ENCODE data around the gene IZUMO2.

DNA sequence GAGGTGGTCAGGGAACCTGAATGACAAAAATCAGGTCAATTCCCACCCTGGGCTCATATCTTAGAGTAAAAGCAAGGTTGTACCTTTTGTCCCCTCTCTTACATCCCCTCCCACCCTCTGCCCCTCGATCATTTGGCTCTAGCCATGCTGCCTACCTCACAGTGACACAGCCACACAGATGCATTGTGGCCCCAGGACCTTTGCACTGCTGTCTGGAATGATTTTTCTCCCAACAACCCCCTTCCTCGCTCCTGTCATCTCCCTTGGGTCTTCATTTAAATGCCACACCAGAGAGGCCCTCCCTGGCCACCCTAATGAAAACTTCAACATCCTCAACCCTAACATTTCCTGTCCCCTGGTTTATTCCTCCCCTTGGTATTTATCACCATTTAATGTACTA, 44.6 kb upstream of the IZUMO2 start:
- TF ChIP-seq IKZF1 (conservative IDR thresholded peaks at IDR 0.05), result no peak
- TF ChIP-seq, protein P1, sequence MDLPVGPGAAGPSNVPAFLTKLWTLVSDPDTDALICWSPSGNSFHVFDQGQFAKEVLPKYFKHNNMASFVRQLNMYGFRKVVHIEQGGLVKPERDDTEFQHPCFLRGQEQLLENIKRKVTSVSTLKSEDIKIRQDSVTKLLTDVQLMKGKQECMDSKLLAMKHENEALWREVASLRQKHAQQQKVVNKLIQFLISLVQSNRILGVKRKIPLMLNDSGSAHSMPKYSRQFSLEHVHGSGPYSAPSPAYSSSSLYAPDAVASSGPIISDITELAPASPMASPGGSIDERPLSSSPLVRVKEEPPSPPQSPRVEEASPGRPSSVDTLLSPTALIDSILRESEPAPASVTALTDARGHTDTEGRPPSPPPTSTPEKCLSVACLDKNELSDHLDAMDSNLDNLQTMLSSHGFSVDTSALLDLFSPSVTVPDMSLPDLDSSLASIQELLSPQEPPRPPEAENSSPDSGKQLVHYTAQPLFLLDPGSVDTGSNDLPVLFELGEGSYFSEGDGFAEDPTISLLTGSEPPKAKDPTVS (IDR thresholded peaks at IDR 0.05; ENCODE audit: low read depth, low read length), result no peak

Data from GM12878 (cell line).